SJCRH30 (cell line): ENCODE measurements around the gene ZMAT5. TPM values are rescaled to one million over a fixed set of nuclear protein-coding genes. Genes with fewer than 3 reads are reported as not detected.

Source experiments
- DNase-seq, 2 experiments: peaks; one replicate each; pipeline ENCODE4 v3.0.0-alpha.2; 2015 to 2020
- H3K27ac ChIP-seq: fragments of 250-450 bp; sonication (Bioruptor Pico); 2 replicates; pipeline ENCODE4 v1.5.1; 2020; ENCODE audit warnings: mild to moderate bottlenecking, moderate library complexity
- H3K27me3 ChIP-seq: fragments of 250-450 bp; sonication (Bioruptor Pico); 2 replicates; pipeline ENCODE4 v1.5.1; 2020; ENCODE audit warnings: mild to moderate bottlenecking, moderate library complexity
- H3K36me3 ChIP-seq: fragments of 250-450 bp; sonication (Bioruptor Pico); 2 replicates; pipeline ENCODE4 v1.5.1; 2020; ENCODE audit warnings: mild to moderate bottlenecking, moderate library complexity
- H3K4me1 ChIP-seq: fragments of 250-450 bp; sonication (Bioruptor Pico); 2 replicates; pipeline ENCODE4 v1.5.1; 2020; ENCODE audit warnings: mild to moderate bottlenecking, moderate library complexity
- H3K4me3 ChIP-seq: fragments of 250-450 bp; sonication (Bioruptor Pico); 2 replicates; pipeline ENCODE4 v1.5.1; 2020; ENCODE audit warnings: mild to moderate bottlenecking, moderate library complexity
- H3K9me3 ChIP-seq: fragments of 250-450 bp; sonication (Bioruptor Pico); replicated peaks from 2 replicates; pipeline ENCODE4 v1.5.1; 2020; ENCODE audit warnings: mild to moderate bottlenecking, moderate library complexity
- total RNA-seq: library from RNA; depleted of rRNA; stranded (reverse); fragments of >200 nt; shearing (Covaris generic); gene quantifications from 2 replicates; pipeline ENCODE4 v1.2.3, GENCODE V29; 2014; rRNA removed

ZMAT5 gene, protein sequence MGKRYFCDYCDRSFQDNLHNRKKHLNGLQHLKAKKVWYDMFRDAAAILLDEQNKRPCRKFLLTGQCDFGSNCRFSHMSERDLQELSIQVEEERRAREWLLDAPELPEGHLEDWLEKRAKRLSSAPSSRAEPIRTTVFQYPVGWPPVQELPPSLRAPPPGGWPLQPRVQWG
- total RNA-seq = 16.1 and 16.8 TPM in 2 replicates

DNA sequence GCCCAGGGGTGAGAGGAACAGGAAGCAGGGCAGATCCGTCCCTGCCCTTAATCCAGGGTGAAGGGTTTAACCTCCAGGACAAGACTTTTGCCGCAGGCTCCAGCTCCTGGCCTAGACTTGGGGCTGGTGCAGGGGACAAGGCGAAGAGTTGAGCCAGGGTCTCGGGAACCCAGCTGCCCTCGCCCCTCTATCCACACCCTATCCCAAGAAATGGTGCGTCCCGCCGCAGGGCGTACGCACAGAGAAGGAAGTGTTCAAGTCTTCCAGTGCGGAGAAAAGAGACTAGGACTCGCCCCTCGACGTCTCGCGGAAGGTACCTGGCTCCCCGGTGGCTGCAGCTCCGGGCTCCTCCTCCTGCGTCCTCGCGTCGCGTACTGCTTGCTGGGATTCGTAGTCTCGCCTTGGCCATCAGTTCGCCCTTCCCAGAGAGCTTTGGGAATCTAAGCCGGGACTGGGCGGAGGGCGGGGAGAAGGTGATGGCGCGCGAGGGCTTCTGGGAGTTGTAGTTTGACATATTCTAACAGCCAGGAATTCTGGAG is at the start of gene ZMAT5:
Gene ZMAT5, minus strand, starts transcription at position 376 of the 539 bp plus-strand sequence. CDS start 18,463 bp downstream, outside the sequence.
- H3K27me3 ChIP-seq = no peaks in the 10 kb centered on the region
- H3K4me3 ChIP-seq = peak within 1 kb of the TSS; percentile 74
- no peaks in the 10 kb centered on the region for H3K4me1 ChIP-seq
- DNase-seq = peak; percentile 96 to 97
- H3K36me3 ChIP-seq = peaks cover 14% of the 10 kb centered on the region; the same call in 1 of the 2 replicates
- H3K9me3 ChIP-seq = no peaks in the 10 kb centered on the region
- peak within 1 kb of the TSS; percentile 90 for H3K27ac ChIP-seq

DNA sequence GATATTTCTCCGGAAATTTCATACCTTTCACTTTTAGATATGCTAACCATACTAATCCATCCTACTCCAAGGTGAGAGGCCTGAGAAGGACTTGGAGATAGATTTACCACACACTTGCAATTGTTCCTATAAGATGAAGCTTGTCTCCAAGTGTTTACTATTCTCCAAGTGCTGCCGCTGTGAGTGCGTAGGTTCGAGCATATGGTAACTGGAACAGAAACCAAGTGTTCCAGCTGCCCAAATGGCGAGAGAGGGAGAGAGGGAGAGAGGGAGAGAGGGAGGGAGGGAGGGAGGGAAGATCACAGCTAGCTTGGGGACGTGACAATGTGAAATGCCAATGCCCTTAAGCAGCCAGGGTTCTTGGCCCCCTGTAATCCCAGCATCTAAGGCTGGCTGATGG is 49.7 kb upstream of the ZMAT5 start:
- H3K36me3 ChIP-seq = peaks cover 22% of the 10 kb centered on the region

DNA sequence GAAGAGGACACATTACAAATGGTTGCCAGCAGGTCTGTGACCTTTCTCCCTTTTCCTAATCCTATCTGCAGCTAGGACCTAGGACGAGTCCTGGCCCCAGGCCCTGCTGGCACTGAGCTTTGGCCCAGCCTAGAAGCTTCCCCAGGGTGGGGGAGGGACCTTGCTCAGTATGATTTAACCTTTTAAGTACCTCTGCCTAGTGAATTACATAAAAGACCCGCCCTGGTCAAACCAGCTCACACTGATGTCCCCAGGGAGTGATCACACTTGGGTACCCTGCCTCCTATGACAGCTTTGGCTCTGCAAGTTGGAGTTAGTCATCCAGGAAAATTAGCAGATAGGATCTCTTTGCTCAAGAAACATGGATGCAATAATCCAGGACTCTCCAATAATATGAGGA is 49.3 kb upstream of the ZMAT5 start:
- Histone ChIP-seq H3K27ac (no peak overlapping the region), H3K36me3 (peaks cover 23% of the 10 kb centered on the region), H3K9me3 (no peaks in the 10 kb centered on the region), H3K27me3 (no peaks in the 10 kb centered on the region), H3K4me3 (no peak overlapping the region), H3K4me1 (no peaks in the 10 kb centered on the region)
- DNase-seq = no peak

More for the DNA sequence above, 49.7 kb upstream of the ZMAT5 start:
- H3K4me3 ChIP-seq = no peak overlapping the region
- no peaks in the 10 kb centered on the region for H3K4me1 ChIP-seq
- H3K27me3 ChIP-seq = no peaks in the 10 kb centered on the region
- DNase-seq = no peak
- no peaks in the 10 kb centered on the region for H3K9me3 ChIP-seq
- H3K27ac ChIP-seq = no peak overlapping the region

DNA sequence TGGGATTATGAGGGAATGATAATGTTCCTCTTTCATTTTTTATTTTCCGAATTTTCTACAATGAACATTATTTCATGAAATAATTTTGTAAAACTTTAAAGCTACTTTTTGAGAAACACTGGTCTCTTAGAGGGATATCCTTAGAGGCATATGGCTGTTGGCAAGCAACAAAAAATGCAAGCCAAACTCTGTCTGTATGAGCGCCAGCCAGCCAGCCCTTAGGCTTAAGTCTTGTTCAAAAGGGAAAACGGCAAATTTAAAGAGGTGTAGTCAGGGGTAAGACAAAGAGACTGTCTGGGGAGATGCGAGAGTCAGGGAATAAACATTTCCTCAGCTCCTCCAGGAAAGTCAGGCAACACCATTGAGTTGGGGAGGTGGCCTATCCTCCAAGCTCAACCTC is 48.8 kb upstream of the ZMAT5 start:
- H3K9me3 ChIP-seq = no peaks in the 10 kb centered on the region
- H3K4me1 ChIP-seq = no peaks in the 10 kb centered on the region
- no peak overlapping the region for H3K4me3 ChIP-seq
- H3K36me3 ChIP-seq = peaks cover 25% of the 10 kb centered on the region
- DNase-seq = no peak
- H3K27ac ChIP-seq = no peak overlapping the region
- no peaks in the 10 kb centered on the region for H3K27me3 ChIP-seq

DNA sequence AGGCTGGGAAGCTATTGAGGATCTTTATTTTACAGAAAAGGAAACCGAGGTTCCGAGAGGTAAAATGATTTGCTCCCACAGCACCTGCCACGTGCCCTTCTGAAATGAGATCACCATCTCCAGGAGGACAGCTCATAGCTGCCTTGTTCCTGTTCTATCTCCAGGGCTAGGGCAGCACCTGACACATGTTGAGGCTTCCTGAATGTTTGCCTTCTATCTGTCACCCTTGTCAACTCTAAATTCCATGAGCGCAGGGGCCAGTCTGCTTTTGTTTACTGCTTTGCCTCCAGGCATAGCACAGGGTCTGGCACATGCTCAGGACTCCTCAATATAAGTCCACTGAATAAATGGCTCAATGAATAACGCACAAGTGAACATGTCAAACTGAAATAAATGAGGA is 47.2 kb upstream of the ZMAT5 start:
- DNase-seq = no peak
- H3K4me1 ChIP-seq = no peaks in the 10 kb centered on the region
- peaks cover 21% of the 10 kb centered on the region for H3K36me3 ChIP-seq
- no peaks in the 10 kb centered on the region for H3K27me3 ChIP-seq
- H3K4me3 ChIP-seq = no peak overlapping the region
- H3K9me3 ChIP-seq = no peaks in the 10 kb centered on the region
- H3K27ac ChIP-seq = no peak overlapping the region

DNA sequence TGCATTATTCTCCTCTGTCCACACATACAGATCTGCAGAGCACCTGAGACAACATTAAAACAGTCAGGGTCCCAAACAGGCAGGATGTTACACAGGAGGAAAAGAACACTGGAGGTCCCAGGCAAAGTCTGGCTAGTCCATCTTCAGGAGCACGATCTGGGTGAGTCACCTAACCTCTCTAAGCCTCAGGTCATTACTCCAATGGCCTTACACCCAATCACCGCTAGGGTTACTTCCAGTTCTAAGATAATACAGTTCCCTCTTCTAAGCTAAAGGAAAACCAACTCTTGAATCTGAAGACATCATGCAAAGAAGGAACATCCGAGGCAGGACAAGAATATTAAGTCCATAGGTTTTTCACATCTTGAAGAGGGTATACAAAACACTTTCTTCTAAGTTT is 46.8 kb upstream of the ZMAT5 start:
- H3K36me3 ChIP-seq = peaks cover 21% of the 10 kb centered on the region
- no peak for DNase-seq
- H3K27ac ChIP-seq = no peak overlapping the region
- no peak overlapping the region for H3K4me3 ChIP-seq
- H3K4me1 ChIP-seq = no peaks in the 10 kb centered on the region
- H3K27me3 ChIP-seq = no peaks in the 10 kb centered on the region
- no peaks in the 10 kb centered on the region for H3K9me3 ChIP-seq

DNA sequence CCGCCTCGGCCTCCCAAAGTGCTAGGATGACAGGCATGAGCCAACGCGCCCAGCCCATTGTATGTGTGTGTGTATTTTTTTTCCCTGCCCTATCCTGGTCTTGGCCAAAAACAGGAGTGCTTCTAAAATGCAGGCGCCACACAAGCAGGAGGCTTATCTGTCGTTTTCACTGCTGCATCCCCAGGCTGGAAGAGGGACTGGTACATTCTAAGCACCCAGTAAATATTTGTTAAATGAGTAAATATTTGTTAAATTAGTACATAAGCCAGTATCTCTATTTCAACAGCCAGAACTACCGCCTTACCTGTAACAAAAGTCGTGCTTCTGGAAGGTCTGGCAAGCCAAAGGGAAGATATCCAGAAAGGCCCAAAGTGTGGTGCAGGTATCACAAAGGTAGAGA is 46.3 kb upstream of the ZMAT5 start:
- DNase-seq = no peak
- Histone ChIP-seq H3K4me3 (no peak overlapping the region), H3K9me3 (no peaks in the 10 kb centered on the region), H3K27ac (no peak overlapping the region), H3K36me3 (peaks cover 21% of the 10 kb centered on the region), H3K27me3 (no peaks in the 10 kb centered on the region), H3K4me1 (no peaks in the 10 kb centered on the region)

DNA sequence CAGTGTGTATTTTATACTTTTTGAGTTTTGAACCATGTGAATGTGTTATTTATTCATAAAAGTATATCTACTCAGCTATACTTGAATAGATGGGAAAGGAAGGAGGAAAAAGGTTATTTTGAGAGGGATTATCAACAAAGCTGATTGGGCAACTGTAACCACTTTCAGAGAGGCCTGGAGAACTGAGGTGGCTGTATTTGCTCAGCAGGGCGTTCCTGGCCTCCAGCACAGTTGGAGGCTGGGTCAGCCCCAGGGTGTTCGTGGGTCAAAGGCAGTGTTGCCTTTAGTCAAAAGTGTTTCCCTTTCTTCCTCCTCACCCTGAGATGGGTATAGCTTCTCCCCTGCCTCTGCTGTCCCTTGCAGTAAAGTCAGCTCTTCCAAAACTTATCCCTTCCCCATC is 44.6 kb upstream of the ZMAT5 start:
- Histone ChIP-seq H3K27me3 (no peaks in the 10 kb centered on the region), H3K9me3 (no peaks in the 10 kb centered on the region), H3K4me1 (no peaks in the 10 kb centered on the region), H3K36me3 (peaks cover 24% of the 10 kb centered on the region), H3K27ac (no peak overlapping the region), H3K4me3 (no peak overlapping the region)
- DNase-seq = no peak

DNA sequence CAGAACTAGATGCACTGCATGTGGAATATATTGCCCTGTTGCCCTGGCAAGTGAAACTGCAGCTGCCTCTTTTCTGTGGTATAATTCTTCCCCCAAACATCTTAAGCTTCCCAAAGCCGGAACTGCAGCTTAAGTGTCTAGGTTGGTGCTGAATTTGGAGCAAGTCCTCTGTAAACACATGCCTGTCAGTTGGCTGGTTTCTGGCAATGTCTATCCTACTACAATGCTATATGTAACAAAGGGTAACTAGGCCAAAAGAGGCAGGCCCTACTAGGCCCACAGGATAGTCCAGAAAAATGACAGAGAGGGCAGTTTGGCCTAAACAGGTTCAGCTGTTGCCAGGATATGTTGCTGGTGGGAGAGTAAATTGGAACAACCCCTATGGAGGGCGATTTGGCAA is 43.4 kb upstream of the ZMAT5 start:
- H3K27ac ChIP-seq = no peak overlapping the region
- no peak for DNase-seq
- H3K36me3 ChIP-seq = peaks cover 23% of the 10 kb centered on the region

DNA sequence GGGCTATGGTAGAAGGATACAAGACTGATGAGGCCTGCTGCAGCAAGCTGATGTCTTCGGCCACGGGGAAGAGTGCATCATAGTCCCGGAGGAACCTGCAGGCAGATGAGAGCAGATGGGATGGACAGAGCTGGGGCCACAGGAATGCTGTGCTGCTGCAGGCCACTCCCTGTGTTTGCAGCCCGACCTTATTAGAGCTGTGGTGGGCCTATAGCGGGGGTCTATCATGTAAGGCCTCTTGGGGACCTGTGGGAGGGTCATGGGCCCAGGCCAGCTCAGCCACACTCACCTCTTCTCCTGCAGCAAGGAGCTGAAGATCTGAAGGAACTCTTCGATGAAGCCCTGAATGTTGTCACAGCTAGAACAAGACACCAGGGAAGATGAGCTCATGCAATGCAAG is 39.4 kb upstream of the ZMAT5 start:
- no peak for DNase-seq
- Histone ChIP-seq H3K36me3 (peaks cover 27% of the 10 kb centered on the region), H3K4me1 (no peaks in the 10 kb centered on the region), H3K4me3 (no peak overlapping the region), H3K27ac (no peak overlapping the region), H3K9me3 (no peaks in the 10 kb centered on the region), H3K27me3 (no peaks in the 10 kb centered on the region)

More for the DNA sequence above, 43.4 kb upstream of the ZMAT5 start:
- no peak overlapping the region for H3K4me3 ChIP-seq
- no peaks in the 10 kb centered on the region for H3K9me3 ChIP-seq
- H3K4me1 ChIP-seq = no peaks in the 10 kb centered on the region
- H3K27me3 ChIP-seq = no peaks in the 10 kb centered on the region

DNA sequence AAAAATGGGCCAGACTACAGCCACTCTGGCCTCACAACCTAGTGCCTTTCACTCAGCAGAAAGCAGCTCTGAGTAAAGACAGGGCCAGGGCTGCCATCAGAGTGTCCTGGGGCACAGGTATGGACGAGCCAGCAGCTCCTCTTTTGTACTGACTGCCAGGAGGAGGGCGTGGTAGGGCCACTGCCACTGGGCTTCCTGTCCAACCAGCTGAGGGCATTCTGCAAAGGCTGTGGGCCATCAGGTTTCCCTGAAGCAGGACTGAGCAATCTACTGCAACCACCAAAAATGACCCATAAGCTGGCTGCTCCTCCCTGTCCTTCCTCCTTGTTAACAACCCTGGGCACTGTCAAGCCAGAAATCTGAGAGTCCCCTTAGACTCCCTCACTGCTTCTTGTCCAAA is 38.2 kb upstream of the ZMAT5 start:
- Histone ChIP-seq H3K9me3 (no peaks in the 10 kb centered on the region), H3K27ac (no peak overlapping the region), H3K36me3 (peaks cover 34% of the 10 kb centered on the region), H3K4me3 (no peak overlapping the region), H3K4me1 (no peaks in the 10 kb centered on the region), H3K27me3 (no peaks in the 10 kb centered on the region)
- DNase-seq = no peak

DNA sequence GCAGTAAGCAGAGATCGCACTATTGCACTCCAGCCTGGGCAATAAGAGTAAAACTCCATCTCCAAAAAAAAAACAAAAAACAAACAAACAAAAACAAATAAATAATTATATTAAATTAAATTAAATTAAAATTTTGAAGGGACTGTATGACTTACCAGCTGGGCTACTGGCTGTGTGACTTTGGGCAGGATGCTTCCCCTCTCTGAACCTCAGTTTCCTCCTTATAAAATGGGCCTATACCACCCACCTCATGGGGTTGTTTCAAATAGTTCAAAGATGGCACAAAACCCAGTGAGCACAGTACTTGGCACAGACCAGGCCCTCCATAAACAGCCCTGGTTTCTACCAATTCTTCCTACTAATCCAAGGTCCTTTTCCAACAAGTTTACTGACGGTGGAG is 36.4 kb upstream of the ZMAT5 start:
- Histone ChIP-seq H3K27ac (no peak overlapping the region), H3K4me3 (no peak overlapping the region), H3K36me3 (peaks cover 39% of the 10 kb centered on the region), H3K4me1 (peaks cover 14% of the 10 kb centered on the region), H3K9me3 (no peaks in the 10 kb centered on the region), H3K27me3 (no peaks in the 10 kb centered on the region)
- no peak for DNase-seq

DNA sequence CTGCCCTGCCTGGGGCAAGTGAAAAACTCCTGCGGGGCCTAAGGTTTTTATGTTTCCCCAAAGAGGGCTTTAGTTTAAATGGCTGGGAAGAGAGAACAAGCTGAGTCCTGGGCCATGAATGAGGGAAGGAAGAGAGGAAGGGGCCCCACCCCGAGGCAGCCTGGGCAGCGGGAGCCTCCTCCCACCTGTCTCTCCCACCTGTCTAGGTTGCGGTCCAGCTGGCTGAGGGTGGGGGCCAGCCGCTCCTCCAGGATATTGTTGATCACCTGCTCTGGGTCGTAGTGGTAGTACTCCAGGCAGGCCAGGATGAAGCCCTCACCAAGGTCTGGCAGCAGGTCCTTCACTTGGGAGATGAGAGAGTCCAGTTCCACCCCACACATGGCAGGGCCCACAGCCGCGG is 35.0 kb upstream of the ZMAT5 start:
- Histone ChIP-seq H3K9me3 (no peaks in the 10 kb centered on the region), H3K27ac (no peak overlapping the region), H3K4me1 (peaks cover 18% of the 10 kb centered on the region), H3K4me3 (no peak overlapping the region), H3K27me3 (no peaks in the 10 kb centered on the region), H3K36me3 (peaks cover 39% of the 10 kb centered on the region)
- no peak for DNase-seq

DNA sequence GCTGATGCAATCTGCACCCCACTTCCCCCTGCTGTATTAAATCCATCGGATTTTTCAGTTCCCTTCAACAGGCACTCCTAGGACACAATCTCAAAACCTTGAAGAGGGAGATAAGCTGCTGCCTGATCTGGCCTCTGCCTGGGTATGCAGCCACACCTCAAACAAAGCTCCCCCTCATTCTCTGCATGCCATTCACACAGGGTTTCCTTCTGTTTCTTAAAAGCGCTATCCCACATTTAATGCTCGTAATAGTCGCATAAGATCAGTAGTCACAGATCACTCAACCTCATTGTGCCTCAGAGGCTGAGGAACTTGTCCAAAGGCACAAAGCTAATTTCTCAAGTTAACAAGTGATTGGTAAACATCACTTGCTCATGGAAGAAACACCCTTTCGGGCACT is 34.3 kb upstream of the ZMAT5 start:
- Histone ChIP-seq H3K4me1 (peaks cover 18% of the 10 kb centered on the region), H3K27me3 (no peaks in the 10 kb centered on the region), H3K36me3 (peaks cover 34% of the 10 kb centered on the region), H3K4me3 (no peak overlapping the region), H3K9me3 (no peaks in the 10 kb centered on the region), H3K27ac (no peak overlapping the region)
- DNase-seq = no peak

DNA sequence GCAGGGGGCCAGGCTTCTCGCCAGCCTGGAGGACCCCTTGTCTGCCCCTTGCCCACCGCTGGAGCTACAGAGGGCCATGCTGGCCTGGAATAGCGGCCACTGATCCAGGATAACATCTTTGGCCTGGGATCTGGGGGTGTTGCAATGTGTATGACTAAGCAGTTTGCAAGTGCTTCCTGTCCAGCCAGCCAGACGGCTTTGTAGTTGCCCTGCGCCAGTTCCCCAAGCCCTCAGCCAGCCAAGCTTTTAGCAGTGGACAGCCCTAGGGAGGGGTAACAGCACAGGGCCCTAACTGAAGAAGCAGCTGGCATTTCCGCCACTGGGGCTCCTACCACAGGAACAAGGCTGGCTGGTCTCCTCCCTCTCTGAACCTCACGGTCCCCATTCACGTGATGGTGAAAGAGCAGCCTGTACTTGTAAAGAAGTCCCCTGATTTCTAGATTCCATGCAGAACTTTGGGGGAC is 32.4 kb upstream of the ZMAT5 start:
- Histone ChIP-seq H3K4me3 (no peak overlapping the region), H3K4me1 (peaks cover 18% of the 10 kb centered on the region), H3K27me3 (no peaks in the 10 kb centered on the region), H3K27ac (peak overlapping the region; percentile 71), H3K36me3 (peaks cover 26% of the 10 kb centered on the region; the same call in 1 of the 2 replicates), H3K9me3 (no peaks in the 10 kb centered on the region)
- DNase-seq = peak; percentile 44 to 45

DNA sequence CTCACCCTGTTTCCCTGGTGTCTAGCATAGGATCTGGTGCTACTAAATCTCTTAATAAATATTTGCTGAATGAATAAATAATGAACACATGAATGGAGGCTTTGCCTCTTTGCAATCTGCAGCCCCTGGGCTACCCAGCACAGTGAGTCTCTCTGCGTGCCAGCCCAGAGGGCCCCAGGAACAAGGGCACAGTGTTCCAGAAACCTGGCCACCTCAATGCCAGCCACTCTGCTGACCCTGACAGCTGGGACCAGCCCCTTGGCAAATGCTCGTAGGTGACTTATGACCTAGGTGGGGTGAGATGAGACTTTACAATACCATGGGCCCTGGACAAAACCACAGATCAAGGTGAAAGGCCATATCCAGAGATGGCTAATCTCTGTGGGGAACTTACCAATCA is 32.0 kb upstream of the ZMAT5 start:
- H3K36me3 ChIP-seq = peaks cover 26% of the 10 kb centered on the region; the same call in 1 of the 2 replicates
- no peaks in the 10 kb centered on the region for H3K9me3 ChIP-seq
- no peaks in the 10 kb centered on the region for H3K27me3 ChIP-seq
- H3K27ac ChIP-seq = peak overlapping the region; percentile 71
- H3K4me1 ChIP-seq = peaks cover 18% of the 10 kb centered on the region
- DNase-seq = no peak
- no peak overlapping the region for H3K4me3 ChIP-seq
